GM18519 (cell line): ENCODE measurements around the gene EXOC7.

Source experiments
- ATAC-seq: cut with Tn5 transposase; IDR thresholded peaks from one replicate; pipeline ENCODE4 v1.9.1; 2021; ENCODE audit warnings: mild to moderate bottlenecking, moderate library complexity; ENCODE audit not compliant: unreplicated experiment, low FRiP score

Gene EXOC7

GRCh38 chr17:76122431-76123190 lies 19.0 kb upstream of the EXOC7 start:
- no peak for ATAC-seq

GRCh38 chr17:76121932-76122430 lies 18.4 kb upstream of the EXOC7 start:
- ATAC-seq: no peak

GRCh38 chr17:76120658-76121008 lies 17.0 kb upstream of the EXOC7 start:
- no peak for ATAC-seq

- no peak for ATAC-seq
These were observed 16.1 kb upstream of the EXOC7 start for GRCh38 chr17:76119409-76120371.

- ATAC-seq: no peak
These were observed 11.7 kb upstream of the EXOC7 start for GRCh38 chr17:76115138-76115754.

GRCh38 chr17:76111956-76112355 lies 8.4 kb upstream of the EXOC7 start:
- no peak for ATAC-seq

GRCh38 chr17:76107509-76107908 lies 3.9 kb upstream of the EXOC7 start:
- no peak for ATAC-seq

GRCh38 chr17:76106703-76107102 lies 3.1 kb upstream of the EXOC7 start:
- no peak for ATAC-seq

- ATAC-seq: no peak
These were observed 1.3 kb upstream of the EXOC7 start for GRCh38 chr17:76104896-76105231.

GRCh38 chr17:76104140-76104895 lies 731 bp upstream of the EXOC7 start:
- ATAC-seq: no peak

- no peak for ATAC-seq
These were observed 678 bp downstream of the EXOC7 start for GRCh38 chr17:76102944-76103273.

- ATAC-seq: no peak
These were observed 5.8 kb downstream of the EXOC7 start for GRCh38 chr17:76097716-76098295.

- ATAC-seq: no peak
These were observed 7.6 kb downstream of the EXOC7 start for GRCh38 chr17:76095943-76096342.

GRCh38 chr17:76094046-76094445 lies 9.5 kb downstream of the EXOC7 start:
- no peak for ATAC-seq

- no peak for ATAC-seq
These were observed 10.8 kb downstream of the EXOC7 start for GRCh38 chr17:76092526-76093413.

GRCh38 chr17:76091526-76092286 lies 11.9 kb downstream of the EXOC7 start:
- ATAC-seq: no peak

- no peak for ATAC-seq
These were observed 13.0 kb downstream of the EXOC7 start for GRCh38 chr17:76090517-76091129.
